GM18505 (cell line): Measurements from ENCODE around the gene NBAS.

Experiments used
- ATAC-seq: cut with Tn5 transposase; IDR thresholded peaks from one replicate; pipeline ENCODE4 v1.9.1; 2021; ENCODE audit not compliant: unreplicated experiment
- POLR2A ChIP-seq: IDR thresholded peaks from 4 replicates; pipeline ENCODE4 v1.6.1; 2011; ENCODE audit warnings: borderline replicate concordance; ENCODE audit not compliant: insufficient read depth, insufficient read length; ENCODE audit errors: extremely low read depth

NBAS gene

DNA sequence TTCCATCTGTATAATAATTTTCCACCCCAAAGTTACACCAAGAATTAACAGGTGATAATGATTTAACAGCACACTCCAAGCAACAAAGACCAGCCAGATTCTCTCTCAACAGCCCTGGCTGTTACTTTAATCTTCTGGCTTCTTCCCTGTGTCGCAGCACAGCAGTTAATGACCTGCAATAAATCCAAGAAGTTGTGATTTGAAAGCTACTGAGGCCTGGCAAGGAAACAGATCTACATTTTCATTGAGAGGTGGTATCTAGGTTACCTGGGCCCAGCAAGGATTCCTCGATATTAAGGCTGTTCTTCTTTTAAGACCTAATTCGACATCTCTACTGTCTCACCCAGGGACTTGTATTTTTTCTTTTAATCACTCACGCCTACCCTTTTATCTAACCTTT lies 433.8 kb downstream of the NBAS start:
- no peak for ATAC-seq
- TF ChIP-seq POLR2A, result no peak

GRCh38 chr2:15126373-15126772 lies 434.8 kb downstream of the NBAS start:
- TF ChIP-seq POLR2A, result no peak
- no peak for ATAC-seq

DNA sequence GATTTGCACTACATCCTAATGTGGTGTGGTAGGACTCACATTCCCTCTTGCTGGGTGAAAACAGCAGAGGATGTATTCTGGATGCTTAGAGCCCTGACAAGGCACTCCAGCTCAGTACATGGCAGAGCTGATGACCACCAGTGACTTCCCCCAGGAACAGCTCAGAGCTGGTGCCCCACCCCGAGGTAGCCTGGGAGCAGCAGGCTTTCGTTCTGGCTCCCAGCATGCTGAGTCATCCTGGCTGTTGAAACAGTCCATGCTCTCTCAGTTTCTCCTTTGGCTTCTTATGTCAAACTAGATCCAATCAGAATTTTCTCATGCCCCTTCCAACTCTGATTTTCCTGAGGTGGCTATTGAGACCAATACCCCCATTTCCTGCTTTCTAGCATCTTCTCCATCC lies 438.2 kb downstream of the NBAS start:
- no peak for TF ChIP-seq POLR2A
- ATAC-seq, result no peak

GRCh38 chr2:15120631-15121030 lies 440.5 kb downstream of the NBAS start:
- TF ChIP-seq POLR2A, result no peak
- no peak for ATAC-seq

DNA sequence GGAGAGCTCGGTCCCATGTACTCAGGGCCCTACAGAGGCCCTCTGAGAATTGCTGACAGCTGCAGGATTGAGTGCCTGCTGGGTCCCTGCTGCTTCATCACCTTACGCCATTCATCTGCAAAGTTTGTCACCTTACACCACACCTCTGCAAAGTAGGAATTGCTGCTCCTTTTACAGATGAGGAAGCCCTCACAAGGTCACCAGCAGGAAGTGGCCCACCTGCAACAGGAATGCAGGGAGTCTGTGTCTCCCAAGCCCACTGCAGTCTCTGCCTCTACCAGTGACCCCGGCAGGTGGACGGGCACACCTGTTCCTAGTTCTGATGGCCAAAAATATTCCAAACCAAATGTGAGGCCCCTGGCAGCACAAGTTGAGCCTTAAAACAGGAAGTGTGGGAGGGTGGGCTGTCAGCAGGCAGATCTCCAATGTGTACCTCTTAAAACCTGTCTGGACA lies 441.4 kb downstream of the NBAS start:
- TF ChIP-seq POLR2A, result no peak
- ATAC-seq, result no peak

DNA sequence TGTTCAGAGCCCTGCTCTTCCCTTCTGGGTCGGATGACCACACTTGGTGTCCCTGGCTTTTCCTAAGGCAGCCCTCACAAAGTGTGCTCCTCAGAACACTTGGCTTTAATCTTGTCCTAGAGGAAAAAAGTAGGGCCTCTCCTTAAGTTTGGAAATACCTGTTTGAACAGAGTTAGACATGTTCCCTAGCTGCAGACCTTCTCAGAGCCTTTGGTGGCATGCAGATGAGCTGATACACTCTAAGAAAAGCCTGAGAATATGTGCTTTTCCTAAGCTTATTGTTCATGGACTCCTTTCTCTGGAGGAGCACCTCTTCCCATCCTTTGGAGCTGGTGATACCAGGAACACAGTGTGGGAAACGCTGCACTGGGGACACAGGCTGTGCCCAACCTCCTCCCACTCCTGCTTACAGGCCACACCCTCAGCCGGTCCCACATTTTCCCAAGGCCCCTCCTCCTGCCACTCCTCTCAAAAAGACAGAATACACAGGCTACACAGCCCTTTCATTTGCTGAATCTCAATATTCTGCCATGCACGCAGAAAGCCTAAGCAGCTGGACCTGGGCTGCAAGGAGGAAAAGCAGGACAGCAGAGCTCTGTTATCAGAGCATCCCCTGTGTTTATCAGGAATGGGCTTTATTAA lies 443.6 kb downstream of the NBAS start:
- no peak for ATAC-seq
- TF ChIP-seq POLR2A, result no peak
